GM06990 (cell line): Measurements from ENCODE around the gene ZFC3H1.

Experiments used
- DNase-seq: peaks from one replicate; pipeline ENCODE4 v3.0.0-alpha.2; 2011; ENCODE audit not compliant: insufficient read length; ENCODE audit errors: extremely low read depth
- H3K27me3 ChIP-seq: replicated peaks from 2 replicates; pipeline ENCODE4 v1.6.0; 2011; ENCODE audit warnings: low read length; ENCODE audit not compliant: control insufficient read depth, insufficient read depth
- H3K36me3 ChIP-seq: 2 replicates; pipeline ENCODE4 v1.5.1; 2011; ENCODE audit warnings: low read length; ENCODE audit not compliant: control insufficient read depth, insufficient read depth
- H3K4me3 ChIP-seq: replicated peaks from 2 replicates; pipeline ENCODE4 v1.5.1; 2011; ENCODE audit warnings: low read depth, mild to moderate bottlenecking, control low read depth, low read length
- TF ChIP-seq, protein P1 (sequence below): IDR thresholded peaks from 2 replicates; pipeline ENCODE4 v1.5.1; 2011; ENCODE audit warnings: low read length, control low read depth, mild to moderate bottlenecking, inconsistent platforms; ENCODE audit not compliant: insufficient read depth, poor library complexity, severe bottlenecking

Gene ZFC3H1

GRCh38 chr12:71648537-71648936 is 15.1 kb downstream of the ZFC3H1 start:
- Histone ChIP-seq H3K4me3 (no peak overlapping the region), H3K27me3 (no peaks in the 10 kb centered on the region), H3K36me3 (peaks cover 2% of the 10 kb centered on the region)
- TF ChIP-seq, protein P1, sequence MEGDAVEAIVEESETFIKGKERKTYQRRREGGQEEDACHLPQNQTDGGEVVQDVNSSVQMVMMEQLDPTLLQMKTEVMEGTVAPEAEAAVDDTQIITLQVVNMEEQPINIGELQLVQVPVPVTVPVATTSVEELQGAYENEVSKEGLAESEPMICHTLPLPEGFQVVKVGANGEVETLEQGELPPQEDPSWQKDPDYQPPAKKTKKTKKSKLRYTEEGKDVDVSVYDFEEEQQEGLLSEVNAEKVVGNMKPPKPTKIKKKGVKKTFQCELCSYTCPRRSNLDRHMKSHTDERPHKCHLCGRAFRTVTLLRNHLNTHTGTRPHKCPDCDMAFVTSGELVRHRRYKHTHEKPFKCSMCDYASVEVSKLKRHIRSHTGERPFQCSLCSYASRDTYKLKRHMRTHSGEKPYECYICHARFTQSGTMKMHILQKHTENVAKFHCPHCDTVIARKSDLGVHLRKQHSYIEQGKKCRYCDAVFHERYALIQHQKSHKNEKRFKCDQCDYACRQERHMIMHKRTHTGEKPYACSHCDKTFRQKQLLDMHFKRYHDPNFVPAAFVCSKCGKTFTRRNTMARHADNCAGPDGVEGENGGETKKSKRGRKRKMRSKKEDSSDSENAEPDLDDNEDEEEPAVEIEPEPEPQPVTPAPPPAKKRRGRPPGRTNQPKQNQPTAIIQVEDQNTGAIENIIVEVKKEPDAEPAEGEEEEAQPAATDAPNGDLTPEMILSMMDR, result no peak
- no peak for DNase-seq

- TF ChIP-seq, protein P1, result no peak
- Histone ChIP-seq H3K27me3 (no peaks in the 10 kb centered on the region), H3K4me3 (no peak overlapping the region), H3K36me3 (peaks cover 2% of the 10 kb centered on the region)
- no peak for DNase-seq
These were observed 17.1 kb downstream of the ZFC3H1 start for GRCh38 chr12:71646512-71646911.

GRCh38 chr12:71645268-71645667 is 18.4 kb downstream of the ZFC3H1 start:
- TF ChIP-seq, protein P1, result no peak
- H3K4me3 ChIP-seq, result no peak overlapping the region
- peaks cover 3% of the 10 kb centered on the region for H3K36me3 ChIP-seq
- no peaks in the 10 kb centered on the region for H3K27me3 ChIP-seq
- no peak for DNase-seq

- Histone ChIP-seq H3K4me3 (no peak overlapping the region), H3K36me3 (peaks cover 7% of the 10 kb centered on the region), H3K27me3 (no peaks in the 10 kb centered on the region)
- TF ChIP-seq, protein P1, result no peak
- DNase-seq, result no peak
These were observed 21.4 kb downstream of the ZFC3H1 start for GRCh38 chr12:71642264-71642663.

DNA sequence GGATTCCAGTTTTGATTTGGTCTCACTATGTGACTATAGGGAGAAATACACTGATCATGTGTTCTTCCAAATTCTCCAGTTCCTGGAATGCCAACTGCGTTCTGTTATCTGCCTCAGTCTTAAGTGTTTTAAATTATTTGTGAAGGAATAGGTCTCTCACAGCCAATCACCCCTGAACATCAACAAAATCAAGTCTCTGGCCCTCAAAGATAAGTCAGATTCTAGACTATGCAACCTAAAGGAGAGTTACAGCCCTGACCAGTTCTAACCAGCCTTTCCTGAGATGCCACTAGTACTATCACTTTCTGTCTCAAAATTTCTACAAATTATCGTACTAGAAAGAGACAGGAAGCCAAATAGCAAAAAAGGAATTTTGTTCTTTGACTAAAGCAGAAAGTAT is 22.3 kb downstream of the ZFC3H1 start:
- H3K27me3 ChIP-seq, result no peaks in the 10 kb centered on the region
- TF ChIP-seq, protein P1, result no peak
- peaks cover 8% of the 10 kb centered on the region for H3K36me3 ChIP-seq
- H3K4me3 ChIP-seq, result no peak overlapping the region
- DNase-seq, result no peak

DNA sequence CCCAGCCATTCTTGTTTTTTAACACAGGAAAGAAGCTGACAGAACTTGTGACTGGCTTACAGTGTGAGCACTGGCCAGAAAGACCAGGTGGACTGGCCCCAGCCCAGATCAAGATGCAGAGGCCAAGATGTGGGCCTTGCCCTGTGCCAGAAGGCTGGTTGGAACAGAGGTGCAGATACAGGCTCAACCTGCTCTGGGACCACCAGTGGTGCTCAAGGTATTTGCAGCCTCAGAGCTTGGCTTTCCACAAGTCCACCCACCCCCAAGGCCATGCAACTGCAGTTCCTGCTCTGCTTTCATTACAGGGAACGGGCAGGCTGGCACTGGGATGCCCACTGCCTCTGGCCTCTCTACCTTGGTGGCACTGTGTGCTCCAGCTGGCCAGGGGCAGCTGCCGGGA is 23.3 kb downstream of the ZFC3H1 start:
- TF ChIP-seq, protein P1, result no peak

More for the DNA sequence above, 23.3 kb downstream of the ZFC3H1 start:
- peaks cover 8% of the 10 kb centered on the region for H3K36me3 ChIP-seq
- no peaks in the 10 kb centered on the region for H3K27me3 ChIP-seq
- H3K4me3 ChIP-seq, result no peak overlapping the region
- no peak for DNase-seq
